BE2C (cell line): ENCODE data around the gene TCF4.

ENCODE experiments used
- DNase-seq: peaks from one replicate; pipeline ENCODE4 v3.0.0-alpha.2; 2020
- H3K27me3 ChIP-seq: fragments of 250-450 bp; sonication (Bioruptor Pico); 2 replicates; pipeline ENCODE4 v1.5.1; 2020; ENCODE audit warnings: mild to moderate bottlenecking
- H3K36me3 ChIP-seq: fragments of 250-450 bp; sonication (Bioruptor Pico); 2 replicates; pipeline ENCODE4 v1.5.1; 2020; ENCODE audit warnings: mild to moderate bottlenecking
- H3K4me1 ChIP-seq: fragments of 250-450 bp; sonication (Bioruptor Pico); 2 replicates; pipeline ENCODE4 v1.5.1; 2020
- H3K4me3 ChIP-seq: 2 replicates; pipeline ENCODE4 v1.5.1; 2011; ENCODE audit warnings: low read depth, low read length
- H3K9me3 ChIP-seq: fragments of 250-450 bp; sonication (Bioruptor Pico); 2 replicates; pipeline ENCODE4 v1.5.1; 2020
- TF ChIP-seq, protein P1 (sequence below): IDR thresholded peaks from 2 replicates; pipeline ENCODE4 v1.5.1; 2012; ENCODE audit warnings: mild to moderate bottlenecking, low read depth, low read length

Gene TCF4

DNA sequence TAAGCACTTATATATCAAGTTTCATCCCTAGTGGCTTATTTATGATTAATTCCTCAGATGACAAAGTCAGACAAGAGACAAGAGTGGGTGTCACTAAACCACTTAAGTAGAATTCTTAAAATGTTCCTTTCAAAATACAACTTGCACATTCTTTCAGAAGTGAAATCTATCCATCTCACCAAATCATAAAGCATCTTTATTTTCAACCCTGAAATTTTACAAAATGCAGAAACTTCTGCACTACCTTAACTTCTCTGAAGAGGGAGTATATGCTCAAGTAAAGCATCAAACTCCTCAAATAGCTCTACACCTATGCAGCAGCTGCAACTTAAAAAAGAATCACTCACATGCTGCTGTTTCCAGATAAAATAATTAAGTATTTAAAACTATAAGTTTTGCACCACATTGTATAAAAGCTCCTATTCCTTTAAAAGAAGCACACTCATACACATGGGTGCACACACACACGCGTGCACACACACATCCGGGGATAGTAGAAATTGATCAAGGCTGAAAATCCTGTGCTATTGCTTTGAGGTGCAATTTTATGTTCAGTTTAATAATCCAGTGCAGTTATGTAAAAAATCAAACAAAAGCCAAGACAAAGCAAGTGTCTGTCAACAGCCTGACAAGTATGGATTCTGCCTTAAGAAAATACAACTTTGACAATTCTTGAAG, 244.5 kb downstream of the TCF4 start:
- Histone ChIP-seq H3K4me1 (peaks cover 15% of the 10 kb centered on the region), H3K36me3 (no peaks in the 10 kb centered on the region), H3K9me3 (no peaks in the 10 kb centered on the region), H3K4me3 (no peak overlapping the region), H3K27me3 (no peaks in the 10 kb centered on the region)
- no peak for DNase-seq
- TF ChIP-seq, protein P1, sequence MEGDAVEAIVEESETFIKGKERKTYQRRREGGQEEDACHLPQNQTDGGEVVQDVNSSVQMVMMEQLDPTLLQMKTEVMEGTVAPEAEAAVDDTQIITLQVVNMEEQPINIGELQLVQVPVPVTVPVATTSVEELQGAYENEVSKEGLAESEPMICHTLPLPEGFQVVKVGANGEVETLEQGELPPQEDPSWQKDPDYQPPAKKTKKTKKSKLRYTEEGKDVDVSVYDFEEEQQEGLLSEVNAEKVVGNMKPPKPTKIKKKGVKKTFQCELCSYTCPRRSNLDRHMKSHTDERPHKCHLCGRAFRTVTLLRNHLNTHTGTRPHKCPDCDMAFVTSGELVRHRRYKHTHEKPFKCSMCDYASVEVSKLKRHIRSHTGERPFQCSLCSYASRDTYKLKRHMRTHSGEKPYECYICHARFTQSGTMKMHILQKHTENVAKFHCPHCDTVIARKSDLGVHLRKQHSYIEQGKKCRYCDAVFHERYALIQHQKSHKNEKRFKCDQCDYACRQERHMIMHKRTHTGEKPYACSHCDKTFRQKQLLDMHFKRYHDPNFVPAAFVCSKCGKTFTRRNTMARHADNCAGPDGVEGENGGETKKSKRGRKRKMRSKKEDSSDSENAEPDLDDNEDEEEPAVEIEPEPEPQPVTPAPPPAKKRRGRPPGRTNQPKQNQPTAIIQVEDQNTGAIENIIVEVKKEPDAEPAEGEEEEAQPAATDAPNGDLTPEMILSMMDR = peak; percentile 43

DNA sequence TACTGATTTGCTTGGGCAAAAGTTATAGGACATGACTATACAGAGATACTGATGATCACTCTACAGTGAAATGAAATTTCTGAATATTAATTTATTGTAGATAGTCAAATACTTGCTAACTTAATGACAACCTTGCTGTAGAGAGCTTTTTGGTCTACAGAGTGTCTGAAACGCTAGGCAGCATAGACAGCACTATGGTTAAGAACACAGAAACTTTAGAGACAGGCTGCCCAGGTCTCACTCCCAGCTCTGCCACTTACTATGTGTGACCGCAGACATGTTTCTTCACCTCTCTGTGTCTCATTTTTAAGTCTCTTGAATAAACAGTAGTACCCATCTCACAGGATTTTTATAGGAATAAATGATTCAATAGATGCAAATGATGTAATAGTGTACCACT, 247.0 kb downstream of the TCF4 start:
- Histone ChIP-seq H3K27me3 (no peaks in the 10 kb centered on the region), H3K4me3 (no peak overlapping the region), H3K9me3 (no peaks in the 10 kb centered on the region), H3K36me3 (no peaks in the 10 kb centered on the region), H3K4me1 (peaks cover 12% of the 10 kb centered on the region)
- no peak for DNase-seq
- TF ChIP-seq, protein P1 = no peak

DNA sequence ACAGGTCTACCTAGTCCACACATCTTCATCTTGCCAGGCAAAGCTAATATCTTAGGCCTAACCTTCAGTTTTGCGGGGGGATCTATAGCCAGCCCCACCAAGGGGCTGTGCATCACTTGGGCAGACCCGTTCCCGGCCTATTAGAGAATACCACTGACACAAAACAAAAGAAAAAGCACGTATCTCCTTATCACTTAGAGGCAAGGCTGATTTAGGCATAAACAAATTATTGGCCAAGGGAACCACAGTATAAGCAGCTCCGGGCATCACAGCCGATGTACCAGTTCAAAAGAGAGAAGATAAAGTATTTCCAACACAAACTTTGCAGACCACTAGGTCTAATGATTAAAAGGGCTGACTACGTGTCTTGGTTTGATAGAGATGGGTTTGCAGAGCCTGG, 248.0 kb downstream of the TCF4 start:
- H3K27me3 ChIP-seq = no peaks in the 10 kb centered on the region
- H3K4me1 ChIP-seq = peaks cover 12% of the 10 kb centered on the region

DNA sequence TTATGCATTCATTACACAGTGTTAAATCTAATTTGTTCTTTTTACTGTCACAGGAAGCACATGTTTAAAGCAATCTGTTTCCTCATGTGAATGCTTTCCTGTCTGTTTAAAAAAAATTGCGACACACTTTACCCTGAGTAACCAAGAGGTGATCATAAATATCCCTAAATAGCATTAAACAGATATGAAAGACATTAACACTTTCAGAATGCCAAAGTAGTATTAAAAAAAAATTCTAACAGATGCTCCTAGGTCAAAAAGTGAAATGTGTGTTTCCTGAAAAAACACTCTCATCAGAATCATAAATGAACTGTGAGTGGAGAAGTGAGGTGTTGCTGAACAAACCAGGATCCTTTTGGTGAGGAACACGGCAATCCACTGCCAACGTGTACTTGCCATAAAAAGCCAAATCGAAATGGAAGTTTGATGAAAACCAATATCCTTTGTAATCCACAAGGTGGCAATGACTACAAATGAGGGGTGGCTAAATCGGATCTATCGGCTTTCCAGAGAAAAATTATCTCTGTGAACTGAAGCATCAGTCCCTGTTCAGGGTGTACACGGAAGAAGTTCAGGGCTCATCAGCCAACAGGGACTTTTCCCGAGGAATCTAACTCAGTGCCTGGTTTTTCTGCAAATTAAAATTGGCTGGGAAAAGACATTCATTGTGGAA, 248.9 kb downstream of the TCF4 start:
- peak overlapping the region; percentile 11; the same call in 1 of the 2 replicates for H3K4me3 ChIP-seq
- no peaks in the 10 kb centered on the region for H3K36me3 ChIP-seq
- H3K27me3 ChIP-seq = no peaks in the 10 kb centered on the region
- DNase-seq = no peak
- TF ChIP-seq, protein P1 = peak; percentile 25; the same call in 1 of the 2 replicates
- H3K9me3 ChIP-seq = no peaks in the 10 kb centered on the region
- peaks cover 12% of the 10 kb centered on the region for H3K4me1 ChIP-seq

More for the DNA sequence above, 248.0 kb downstream of the TCF4 start:
- Histone ChIP-seq H3K4me3 (no peak overlapping the region), H3K9me3 (no peaks in the 10 kb centered on the region), H3K36me3 (no peaks in the 10 kb centered on the region)
- no peak for DNase-seq
- TF ChIP-seq, protein P1 = no peak

DNA sequence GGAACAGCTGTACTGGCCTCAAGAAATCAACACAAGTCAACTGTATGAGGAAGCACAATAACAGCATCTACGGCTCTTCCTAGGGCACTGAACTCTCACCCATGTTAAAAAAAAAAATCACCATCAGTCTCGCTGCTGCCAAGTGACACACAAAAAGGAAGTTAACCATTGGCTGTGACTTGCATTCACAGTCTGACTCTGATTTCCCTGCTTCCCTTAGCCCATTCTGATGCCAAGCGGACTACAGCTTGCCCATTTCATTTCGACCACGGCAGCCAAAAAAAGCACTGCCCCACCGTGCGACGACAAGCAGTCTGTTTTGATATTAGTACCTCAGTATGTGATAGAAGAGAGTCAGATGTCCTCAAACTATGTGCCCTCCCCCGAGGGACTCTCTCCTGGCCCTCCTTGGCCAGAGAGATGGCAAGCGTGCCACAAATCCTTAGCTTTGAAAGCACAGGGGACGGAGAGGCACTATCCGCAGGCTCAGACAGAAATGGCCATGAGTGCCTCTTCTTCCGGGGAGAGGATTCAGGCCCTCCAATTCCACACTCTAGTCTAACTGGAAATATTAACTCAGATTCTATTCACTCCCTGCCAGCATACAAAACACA, 250.0 kb downstream of the TCF4 start:
- Histone ChIP-seq H3K36me3 (no peaks in the 10 kb centered on the region), H3K4me1 (peaks cover 6% of the 10 kb centered on the region), H3K9me3 (no peaks in the 10 kb centered on the region), H3K4me3 (peak overlapping the region; percentile 23), H3K27me3 (no peaks in the 10 kb centered on the region)
- TF ChIP-seq, protein P1 = no peak
- no peak for DNase-seq

DNA sequence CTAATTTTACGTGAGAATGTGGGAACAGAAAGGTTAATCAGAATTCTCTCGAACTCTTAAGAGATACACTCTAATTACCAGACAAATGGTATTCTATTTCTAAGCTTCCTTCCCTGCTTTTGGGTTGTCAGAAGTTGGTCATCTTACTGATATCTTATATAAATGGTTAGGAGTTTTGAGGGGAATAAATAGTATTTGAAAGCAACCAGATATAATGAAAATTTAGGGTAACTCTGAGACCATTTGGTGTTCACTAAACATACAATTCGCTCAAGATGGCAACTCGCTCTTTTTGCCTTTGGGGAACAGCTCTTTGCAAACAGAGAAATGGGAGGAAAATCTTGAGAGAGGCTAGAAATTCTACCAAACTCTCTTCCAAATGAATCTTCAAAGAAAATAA, 250.9 kb downstream of the TCF4 start:
- TF ChIP-seq, protein P1 = no peak
- Histone ChIP-seq H3K27me3 (no peaks in the 10 kb centered on the region), H3K4me1 (peaks cover 6% of the 10 kb centered on the region), H3K36me3 (no peaks in the 10 kb centered on the region), H3K9me3 (no peaks in the 10 kb centered on the region), H3K4me3 (no peak overlapping the region)
- DNase-seq = no peak
